Hepatocyte (in vitro differentiated cells): ENCODE measurements around the gene PPP6C.

Experiments used
- EZH2phosphoT487 ChIP-seq: fragments of 200-600 bp; sonication (generic); IDR thresholded peaks from one replicate; pipeline ENCODE4 v1.6.1; 2018; ENCODE audit warnings: antibody characterized with exemption, mild to moderate bottlenecking, low read depth, moderate library complexity; ENCODE audit not compliant: unreplicated experiment, severe bottlenecking
- TF ChIP-seq, protein P1 (sequence below): fragments of 200-600 bp; sonication (generic); IDR thresholded peaks from 2 replicates; pipeline ENCODE4 v1.5.1; 2016; ENCODE audit warnings: antibody characterized with exemption, mild to moderate bottlenecking; ENCODE audit not compliant: poor library complexity

DNA sequence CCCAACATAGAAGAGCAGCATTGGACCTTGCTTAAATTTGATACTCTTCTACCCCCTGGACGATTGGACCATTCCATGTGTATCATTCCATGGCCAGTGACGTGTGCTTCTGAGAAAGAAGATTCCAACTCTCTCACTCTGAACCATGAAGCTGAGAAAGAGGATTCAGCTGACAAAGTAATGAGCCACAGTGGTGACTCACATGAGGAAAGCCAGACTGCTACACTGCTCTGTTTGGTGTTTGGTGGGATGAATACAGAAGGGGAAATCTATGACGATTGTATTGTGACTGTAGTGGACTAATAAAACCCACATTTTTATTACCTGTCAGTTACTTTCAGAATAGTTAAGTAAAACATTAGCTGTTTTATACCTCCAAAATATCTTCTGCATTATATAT is 44.1 kb upstream of the PPP6C start:
- TF ChIP-seq EZH2phosphoT487, result no peak
- TF ChIP-seq, protein P1, sequence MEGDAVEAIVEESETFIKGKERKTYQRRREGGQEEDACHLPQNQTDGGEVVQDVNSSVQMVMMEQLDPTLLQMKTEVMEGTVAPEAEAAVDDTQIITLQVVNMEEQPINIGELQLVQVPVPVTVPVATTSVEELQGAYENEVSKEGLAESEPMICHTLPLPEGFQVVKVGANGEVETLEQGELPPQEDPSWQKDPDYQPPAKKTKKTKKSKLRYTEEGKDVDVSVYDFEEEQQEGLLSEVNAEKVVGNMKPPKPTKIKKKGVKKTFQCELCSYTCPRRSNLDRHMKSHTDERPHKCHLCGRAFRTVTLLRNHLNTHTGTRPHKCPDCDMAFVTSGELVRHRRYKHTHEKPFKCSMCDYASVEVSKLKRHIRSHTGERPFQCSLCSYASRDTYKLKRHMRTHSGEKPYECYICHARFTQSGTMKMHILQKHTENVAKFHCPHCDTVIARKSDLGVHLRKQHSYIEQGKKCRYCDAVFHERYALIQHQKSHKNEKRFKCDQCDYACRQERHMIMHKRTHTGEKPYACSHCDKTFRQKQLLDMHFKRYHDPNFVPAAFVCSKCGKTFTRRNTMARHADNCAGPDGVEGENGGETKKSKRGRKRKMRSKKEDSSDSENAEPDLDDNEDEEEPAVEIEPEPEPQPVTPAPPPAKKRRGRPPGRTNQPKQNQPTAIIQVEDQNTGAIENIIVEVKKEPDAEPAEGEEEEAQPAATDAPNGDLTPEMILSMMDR, result no peak
